Sigmoid colon (tissue), 7 donors: ENCODE measurements around the gene SYNDIG1. TPM values are rescaled to one million over a fixed set of nuclear protein-coding genes. Genes with fewer than 3 reads are reported as not detected.

Experiments
- DNase-seq: peaks from one replicate; pipeline ENCODE4 v3.0.0-alpha.2; 2019
- H3K27ac ChIP-seq, 4 donors: fragments of 200-600 bp; sonication (generic); one replicate each; pipeline ENCODE4 v1.5.1; 2016 to 2019; ENCODE audit warnings: mild to moderate bottlenecking in 1 of 4
- H3K27me3 ChIP-seq, 3 donors: fragments of 200-600 bp; sonication (generic); one replicate each; pipeline ENCODE4 v1.5.1; 2019; ENCODE audit warnings: mild to moderate bottlenecking in 1 of 3
- H3K36me3 ChIP-seq, 4 donors: fragments of 200-600 bp; sonication (generic); one replicate each; pipeline ENCODE4 v1.5.1; 2016 to 2019
- H3K4me1 ChIP-seq, 4 donors: fragments of 200-600 bp; sonication (generic); one replicate each; pipeline ENCODE4 v1.5.1; 2017 to 2019
- H3K4me3 ChIP-seq, 4 donors: fragments of 200-600 bp; sonication (generic); one replicate each; pipeline ENCODE4 v1.5.1; 2017 to 2019; ENCODE audit warnings: mild to moderate bottlenecking in 2 of 4, moderate library complexity in 1 of 4
- H3K9me3 ChIP-seq, 4 donors: fragments of 200-600 bp in 3 of 4; sonication (generic) in 3 of 4; one replicate each; pipeline versions ENCODE4 v1.5.1 to v1.6.1; 2013 to 2019
- CTCF ChIP-seq, 4 experiments: fragments of 450-650 bp in 3 of 4; fragments of 200-600 bp in 1 of 4; IDR thresholded peaks; one replicate each; pipeline ENCODE4 v1.5.1; 2016 to 2019; ENCODE audit warnings: antibody characterized with exemption in 4 of 4, mild to moderate bottlenecking in 3 of 4, moderate library complexity in 2 of 4
- EP300 ChIP-seq, 4 donors: sonication (generic); formaldehyde crosslinking; IDR thresholded peaks; one replicate each; pipeline ENCODE4 v1.6.1; 2017; ENCODE audit warnings: antibody characterized with exemption in 4 of 4
- POLR2A ChIP-seq, 2 donors: fragments of 450-650 bp; IDR thresholded peaks; one replicate each; pipeline ENCODE4 v1.6.1; 2016; ENCODE audit warnings: antibody characterized with exemption in 2 of 2, mild to moderate bottlenecking in 2 of 2, moderate library complexity in 2 of 2
- POLR2AphosphoS5 ChIP-seq, 4 donors: sonication (generic); formaldehyde crosslinking; IDR thresholded peaks; one replicate each; pipeline ENCODE4 v1.6.1; 2017; ENCODE audit warnings: antibody characterized with exemption in 4 of 4
- WGBS, 2 donors: extraction: QIAGEN DNeasy Blood & Tissue Kit; methylation state at CpG; one replicate each; pipeline ENCODE4 v1.1.7; 2013; 5-methylcytosine and 5-hydroxymethylcytosine counted together
- intact Hi-C: fragments of 100-400 bp; cut with DNase I; formaldehyde crosslinking; loops from one replicate; pipeline ENCODE4 v1.15.1; 2023
- polyA plus RNA-seq, 3 donors: library from polyadenylated mRNA; stranded (reverse); fragments of 200-250 nt; gene quantifications; one replicate each; pipeline ENCODE4 v1.2.3, GENCODE V29; 2013
- total RNA-seq, 4 donors: library from RNA; depleted of rRNA; stranded (reverse); fragments of >200 nt; gene quantifications; one replicate each; pipeline ENCODE4 v1.1.0, GENCODE V29; 2016
- donor health status: healthy with polysubstance abuse.
- donor health status: Bipolar disorder and iron deficiency.
- donor health status: healthy.

SYNDIG1 gene
- total and polyA plus RNA-seq, 7 donors: 0.16 to 0.69 (median 0.36) TPM; not detected in 2

DNA sequence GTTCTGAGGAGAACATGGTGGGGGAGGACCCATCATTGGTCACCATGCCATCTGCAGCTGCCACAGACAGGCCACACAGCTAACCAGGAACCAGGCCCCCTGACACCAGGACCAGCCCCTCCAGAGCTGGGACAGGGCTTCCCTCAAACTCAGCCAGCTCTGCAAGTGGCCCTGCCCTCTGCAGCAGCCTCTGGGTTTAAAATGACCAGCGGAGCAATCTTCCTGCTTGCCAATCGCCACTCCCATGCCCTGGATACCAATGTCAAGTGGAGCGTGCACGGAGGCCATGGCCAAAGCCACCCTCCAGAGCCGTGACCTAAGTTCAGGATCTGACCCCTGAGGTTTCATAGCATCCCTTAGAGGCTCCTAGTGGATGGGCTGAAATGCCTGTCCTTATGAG lies 199.4 kb downstream of the SYNDIG1 start:
- 81 to 92% methylated on average over 5 of the region's 5 CpGs for WGBS, 2 donors
- no peaks in the 10 kb centered on the region for H3K27me3 ChIP-seq
- peaks cover 0 to 12% (median 10%) of the 10 kb centered on the region in 4 donors for H3K4me1 ChIP-seq
- H3K4me3 ChIP-seq: no peak overlapping the region
- intact Hi-C loops: no loop called here
- no peaks in the 10 kb centered on the region for H3K36me3 ChIP-seq
- H3K27ac ChIP-seq: no peak overlapping the region
- TF ChIP-seq EP300 (IDR thresholded peaks at IDR 0.05) (no peak), CTCF (IDR thresholded peaks at IDR 0.05) (no peak), POLR2AphosphoS5 (IDR thresholded peaks at IDR 0.05) (no peak), POLR2A (IDR thresholded peaks at IDR 0.05) (no peak)
- no peaks in the 10 kb centered on the region for H3K9me3 ChIP-seq
- peak; percentile 46 for DNase-seq

DNA sequence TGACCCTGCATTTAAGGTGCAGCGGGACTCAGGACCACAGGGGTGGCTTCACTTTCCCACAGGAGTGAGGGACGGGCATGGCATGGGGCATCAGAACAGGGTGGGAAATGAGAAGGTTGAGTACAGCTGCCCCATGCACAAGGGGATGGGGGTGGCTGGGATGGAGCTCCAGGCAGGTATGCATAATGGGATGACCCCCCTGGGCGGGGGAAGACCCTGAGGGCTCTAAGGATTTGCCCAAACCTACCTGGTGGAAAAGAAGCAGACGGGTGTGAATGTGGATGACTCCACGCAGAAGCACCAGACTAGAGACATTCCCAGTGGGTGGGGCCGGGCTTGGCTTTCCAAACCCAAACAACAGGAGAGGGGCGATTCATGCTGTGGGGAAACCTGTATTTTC lies 200.3 kb downstream of the SYNDIG1 start:
- intact Hi-C loops: no loop called here
- peak; percentile 36 for DNase-seq
- Histone ChIP-seq H3K4me1 (peaks cover 0 to 12% (median 10%) of the 10 kb centered on the region in 4 donors), H3K27ac (no peak overlapping the region), H3K36me3 (no peaks in the 10 kb centered on the region), H3K4me3 (no peak overlapping the region), H3K27me3 (no peaks in the 10 kb centered on the region), H3K9me3 (no peaks in the 10 kb centered on the region)
- TF ChIP-seq POLR2A (IDR thresholded peaks at IDR 0.05) (no peak), CTCF (IDR thresholded peaks at IDR 0.05) (no peak), POLR2AphosphoS5 (IDR thresholded peaks at IDR 0.05) (no peak), EP300 (IDR thresholded peaks at IDR 0.05) (no peak)
- 71 to 75% methylated on average over 7 of the region's 7 CpGs for WGBS, 2 donors

GRCh38 chr20:24670341-24670872 lies 201.0 kb downstream of the SYNDIG1 start:
- H3K9me3 ChIP-seq: no peaks in the 10 kb centered on the region
- H3K36me3 ChIP-seq: no peaks in the 10 kb centered on the region
- H3K4me3 ChIP-seq: no peak overlapping the region
- peak; percentile 35 for DNase-seq
- no peaks in the 10 kb centered on the region for H3K27me3 ChIP-seq
- WGBS, 2 donors: 80 to 87% methylated on average over 10 of the region's 10 CpGs
- intact Hi-C loops: no loop called here
- TF ChIP-seq EP300 (IDR thresholded peaks at IDR 0.05): no peak
- no peak for TF ChIP-seq POLR2AphosphoS5 (IDR thresholded peaks at IDR 0.05)
- TF ChIP-seq POLR2A (IDR thresholded peaks at IDR 0.05): no peak
- no peak for TF ChIP-seq CTCF (IDR thresholded peaks at IDR 0.05)
- no peak overlapping the region for H3K27ac ChIP-seq
- H3K4me1 ChIP-seq: peaks cover 0 to 12% (median 10%) of the 10 kb centered on the region in 4 donors

- Histone ChIP-seq H3K27me3 (no peaks in the 10 kb centered on the region), H3K4me1 (peaks cover 0 to 12% (median 10%) of the 10 kb centered on the region in 4 donors), H3K4me3 (no peak overlapping the region), H3K9me3 (no peaks in the 10 kb centered on the region), H3K27ac (no peak overlapping the region), H3K36me3 (no peaks in the 10 kb centered on the region)
- WGBS, 2 donors: 82 to 89% methylated on average over 5 of the region's 5 CpGs
- peak; percentile 34 for DNase-seq
- intact Hi-C loops: no loop called here
- TF ChIP-seq CTCF (IDR thresholded peaks at IDR 0.05): no peak
- no peak for TF ChIP-seq POLR2AphosphoS5 (IDR thresholded peaks at IDR 0.05)
- no peak for TF ChIP-seq EP300 (IDR thresholded peaks at IDR 0.05)
- no peak for TF ChIP-seq POLR2A (IDR thresholded peaks at IDR 0.05)
Observed at GRCh38 chr20:24670981-24671380, 201.6 kb downstream of the SYNDIG1 start.
